Stimulated activated CD4-positive, alpha-beta T cell treated with anti-CD3 and anti-CD28 coated beads, TNF-alpha, amount 100 ng/mL, for 4 hours (primary cell): ENCODE measurements around the gene ENO1.
A peak's percentile ranks its signal among the peaks of the same experiment; 100 is the strongest.

ENCODE experiments used
- DNase-seq, 3 experiments: peaks; one replicate each; pipeline ENCODE4 v3.0.0-alpha.2; 2020; ENCODE audit warnings: low read depth in 3 of 3

ENO1 gene

GRCh38 chr1:8870616-8871538, 7.6 kb downstream of the ENO1 start:
- no peak for DNase-seq

DNA sequence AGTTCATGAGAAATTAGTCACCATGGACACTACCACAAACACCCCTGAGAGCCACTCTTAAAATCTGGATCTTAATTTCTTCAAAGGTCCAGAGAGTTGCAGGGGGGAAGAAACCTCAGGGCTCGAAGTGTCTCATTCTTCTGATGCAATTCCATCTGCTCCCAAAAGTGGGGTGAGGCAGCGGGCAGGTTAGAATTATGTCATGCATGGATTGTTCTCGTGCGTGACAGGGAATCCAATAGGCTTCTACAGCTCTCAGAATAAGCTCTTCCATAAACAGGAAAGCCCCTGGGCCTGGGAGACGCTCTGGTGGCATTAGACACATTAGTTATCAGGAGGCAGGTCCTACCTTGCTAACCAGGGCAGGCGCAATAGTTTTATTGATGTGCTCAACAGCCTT, 8.4 kb downstream of the ENO1 start:
- DNase-seq = no peak

DNA sequence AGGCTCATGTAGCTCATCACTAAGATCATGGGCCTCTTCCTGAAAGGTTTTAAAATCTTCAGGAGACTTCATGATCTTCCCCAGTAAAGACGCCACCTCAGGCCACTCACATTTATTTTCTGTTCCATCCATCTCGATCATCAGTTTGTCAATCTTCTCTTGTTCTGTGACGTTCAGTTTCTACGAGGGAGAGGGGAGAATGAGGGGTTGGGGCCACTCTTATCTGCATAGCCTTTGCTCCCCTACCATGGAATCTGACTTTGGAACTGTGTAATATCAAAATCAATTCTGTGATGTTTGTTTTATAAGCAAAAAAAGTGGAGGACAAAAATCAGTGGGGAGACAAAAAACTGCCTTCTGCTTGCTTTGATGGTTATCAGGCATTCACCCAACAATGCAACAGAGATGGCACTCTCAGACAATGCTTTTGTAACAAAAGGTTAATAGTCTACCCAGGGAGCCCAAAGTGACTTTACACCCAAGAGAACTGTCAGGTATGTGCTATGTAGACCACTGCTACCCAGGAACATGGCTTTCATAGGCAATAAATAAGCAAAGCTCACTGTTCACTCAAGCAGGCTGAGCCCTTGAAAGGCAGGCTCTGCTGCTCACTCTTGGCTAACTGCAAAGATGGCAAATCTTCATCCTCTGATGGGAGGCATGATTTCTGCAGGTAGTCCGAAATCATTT, 10.5 kb downstream of the ENO1 start:
- DNase-seq = no peak

DNA sequence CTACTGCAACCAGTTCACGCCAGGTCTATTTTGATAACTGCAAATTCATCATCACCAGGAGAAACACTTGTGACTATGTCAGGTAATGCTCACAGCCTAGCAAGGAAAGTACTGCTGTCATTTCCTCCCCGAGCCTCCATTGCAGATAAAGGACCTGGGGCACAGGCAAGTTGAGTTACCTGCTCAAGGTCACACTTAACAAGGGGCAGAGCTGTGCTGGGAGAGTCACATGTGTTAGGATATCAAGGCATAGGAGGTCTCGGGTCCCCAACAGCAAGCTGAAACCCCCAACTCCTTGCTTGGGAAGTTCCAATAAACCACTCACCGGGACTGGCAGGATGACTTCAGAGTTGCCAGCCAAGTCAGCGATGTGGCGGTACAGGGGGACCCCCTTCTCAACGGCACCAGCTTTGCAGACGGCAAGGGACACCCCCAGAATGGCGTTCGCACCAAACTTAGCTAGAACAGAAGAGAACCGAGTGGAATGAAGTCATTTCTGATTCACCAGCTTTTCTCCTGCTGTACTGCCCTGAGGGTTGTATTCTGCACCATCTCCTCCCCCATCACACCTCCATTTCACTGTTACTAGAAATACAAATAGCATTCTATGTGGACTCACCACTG, 11.6 kb downstream of the ENO1 start:
- no peak for DNase-seq

GRCh38 chr1:8866173-8866791, 12.2 kb downstream of the ENO1 start:
- no peak for DNase-seq

GRCh38 chr1:8864713-8865344, 13.7 kb downstream of the ENO1 start:
- DNase-seq = no peak

DNA sequence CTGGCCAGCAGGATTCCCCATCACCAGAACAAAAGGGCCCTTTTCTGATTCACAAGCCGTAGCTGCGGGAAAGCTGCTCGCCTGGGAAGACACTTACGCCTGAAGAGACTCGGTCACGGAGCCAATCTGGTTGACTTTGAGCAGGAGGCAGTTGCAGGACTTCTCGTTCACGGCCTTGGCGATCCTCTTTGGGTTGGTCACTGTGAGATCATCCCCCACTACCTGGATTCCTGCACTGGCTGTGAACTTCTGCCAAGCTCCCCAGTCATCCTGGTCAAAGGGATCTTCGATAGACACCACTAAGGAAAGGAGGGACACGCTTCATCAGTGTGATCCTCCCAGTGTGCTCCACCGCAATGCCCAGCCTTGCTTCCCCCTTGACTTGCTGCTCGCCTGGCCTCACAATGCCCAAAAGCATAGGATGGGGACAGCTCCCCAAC, 14.7 kb downstream of the ENO1 start:
- DNase-seq = no peak

- DNase-seq = no peak
Observed at GRCh38 chr1:8863138-8863537, 15.3 kb downstream of the ENO1 start.

GRCh38 chr1:8862528-8862927, 16.0 kb downstream of the ENO1 start:
- no peak for DNase-seq

- no peak for DNase-seq
Observed at GRCh38 chr1:8860738-8861516, 17.6 kb downstream of the ENO1 start.

DNA sequence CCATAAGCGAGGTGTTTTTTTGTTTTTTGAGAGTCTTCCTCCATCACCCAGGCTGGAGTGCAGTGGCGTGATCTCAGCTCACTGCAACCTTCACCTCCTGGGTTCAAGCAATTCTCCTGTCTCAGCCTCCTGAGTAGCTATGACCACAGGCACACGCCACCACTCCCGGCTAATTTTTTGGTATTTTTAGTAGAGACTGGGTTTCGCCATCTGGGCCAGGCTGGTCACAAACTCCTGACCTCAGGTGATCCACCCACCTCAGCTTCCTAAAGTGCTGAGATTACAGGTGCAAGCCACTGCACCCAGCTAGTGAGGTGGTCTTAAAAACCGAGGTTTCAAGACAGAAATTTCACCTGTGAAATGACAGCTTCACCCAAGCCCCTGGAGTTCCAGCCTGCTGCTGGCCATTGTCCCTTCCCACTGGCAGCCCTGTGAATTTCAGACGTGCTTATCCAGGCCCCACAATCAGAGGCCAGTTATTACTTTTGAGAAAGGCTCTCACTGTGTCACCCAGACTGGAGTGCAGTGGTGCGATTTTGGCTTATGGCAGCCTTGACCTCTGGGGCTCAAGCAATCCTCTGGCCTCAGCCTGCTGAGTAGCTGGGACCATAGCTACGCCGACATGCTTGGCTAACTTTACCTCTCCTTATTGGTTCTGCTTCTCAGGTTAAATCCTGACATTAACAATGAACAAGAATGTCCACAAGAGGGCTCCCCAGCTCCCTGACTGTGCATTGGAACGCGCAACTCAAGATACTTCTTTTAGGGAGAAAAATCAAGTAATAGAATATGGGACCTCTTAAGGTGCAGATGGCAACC, 19.4 kb downstream of the ENO1 start:
- peak in 1 of 3 experiments; percentile 29 for DNase-seq

GRCh38 chr1:8858112-8858668, 20.3 kb downstream of the ENO1 start:
- DNase-seq = no peak

DNA sequence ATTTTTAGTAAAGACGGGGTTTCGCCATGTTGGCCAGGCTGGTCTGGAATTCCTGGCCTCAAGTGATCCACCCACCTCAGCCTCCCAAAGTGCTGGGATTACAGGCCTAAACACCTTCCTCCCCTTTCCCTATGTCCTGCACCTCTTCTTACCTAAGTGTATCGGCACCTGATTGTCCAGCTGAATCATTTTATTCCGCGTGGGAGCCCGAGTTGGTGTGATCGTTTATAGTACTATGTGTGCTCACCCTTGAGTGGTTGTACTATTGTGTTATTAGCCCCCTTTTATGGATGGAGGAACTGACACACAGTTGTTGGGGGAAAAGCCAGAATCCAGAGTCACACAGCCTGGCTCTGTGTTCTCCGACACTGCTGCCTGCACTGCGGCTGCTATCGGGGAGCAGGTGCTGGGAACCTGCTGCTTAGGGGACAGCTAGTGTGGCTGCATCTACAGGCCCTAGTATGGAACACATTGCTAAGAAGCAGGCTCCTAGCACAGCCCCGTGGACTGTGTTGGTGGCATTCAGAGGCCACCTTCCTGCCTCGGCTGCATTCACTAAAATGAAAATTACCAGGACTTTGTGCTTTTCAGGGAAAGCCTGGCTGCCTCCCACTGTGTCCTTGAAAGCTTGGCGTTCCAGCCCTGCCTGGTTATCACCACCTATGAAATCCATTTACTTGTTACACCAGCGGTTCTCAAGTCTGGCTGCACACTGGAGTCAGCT, 21.6 kb downstream of the ENO1 start:
- DNase-seq = no peak

GRCh38 chr1:8854240-8854639, 24.2 kb downstream of the ENO1 start:
- no peak for DNase-seq

DNA sequence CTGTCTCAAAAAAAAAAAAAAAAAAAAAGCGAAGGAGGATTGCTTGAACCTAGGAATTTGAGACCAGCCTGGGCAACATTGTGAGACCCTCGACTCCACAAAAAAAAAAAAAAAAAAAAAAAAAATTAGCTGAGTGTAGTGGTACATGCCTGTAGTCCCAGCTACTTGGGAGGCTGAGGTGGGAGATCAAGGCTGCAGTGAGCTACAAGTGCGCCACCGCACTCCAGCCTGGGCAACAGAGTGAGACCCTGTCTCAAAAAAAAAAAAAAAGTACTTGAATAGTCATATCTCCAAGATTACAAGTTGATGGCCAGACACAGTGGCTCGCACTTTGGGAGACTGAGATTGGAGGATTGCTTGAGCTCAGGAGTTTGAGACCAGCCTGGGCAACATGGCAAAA, 27.4 kb downstream of the ENO1 start:
- DNase-seq = no peak

GRCh38 chr1:8848663-8849386, 29.7 kb downstream of the ENO1 start:
- peak; percentile 38 to 62 (median 60) for DNase-seq

DNA sequence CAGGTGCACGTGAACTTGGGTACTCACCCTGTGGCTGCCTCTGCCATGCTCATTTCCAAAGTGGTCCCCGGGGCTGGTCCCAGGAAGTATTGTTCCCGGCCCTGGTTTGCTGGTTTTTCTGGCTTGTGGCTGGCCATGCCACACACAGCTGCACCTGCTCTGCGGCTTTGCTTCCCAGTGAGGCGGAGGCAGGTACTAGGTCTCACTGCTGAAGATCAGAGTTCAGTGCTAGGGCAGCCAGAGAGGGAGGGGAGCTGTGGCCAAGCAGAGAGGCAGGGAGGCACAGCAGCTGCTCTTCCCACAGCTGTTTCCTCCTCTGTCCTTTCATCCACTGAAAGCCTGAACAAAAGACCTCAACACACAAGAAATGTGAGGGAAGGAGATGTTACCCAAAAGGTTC, 30.5 kb downstream of the ENO1 start:
- no peak for DNase-seq

DNA sequence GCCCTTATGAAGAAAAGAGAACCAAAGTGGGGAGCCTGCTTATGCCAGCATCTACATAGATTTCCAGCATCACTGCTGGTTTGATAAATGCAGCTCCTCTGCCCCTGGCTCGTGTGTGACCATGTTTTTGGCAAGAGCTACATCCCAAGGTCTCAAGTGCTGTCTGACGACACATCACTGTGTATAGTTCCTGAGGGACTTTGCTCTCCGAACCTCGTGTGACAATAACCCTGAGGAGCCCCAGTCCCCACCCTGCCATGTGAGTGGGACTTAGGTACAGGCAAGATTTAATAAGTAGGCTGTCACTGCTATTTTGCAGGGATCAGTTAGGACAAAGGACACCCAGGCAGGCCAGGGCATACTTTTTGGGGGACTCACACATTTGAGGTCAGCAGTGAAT, 32.2 kb downstream of the ENO1 start:
- no peak for DNase-seq
